ENCODE measurements around the gene ARL15. TPM values are rescaled to one million over a fixed set of nuclear protein-coding genes. Genes with fewer than 3 reads are reported as not detected.

Gene ARL15
- total and polyA plus RNA-seq, 7 donors = 11.7 to 30.7 (median 16.6) TPM

- Histone ChIP-seq H3K4me1 (no peaks in the 10 kb centered on the region), H3K4me3 (no peak overlapping the region), H3K27me3 (no peaks in the 10 kb centered on the region), H3K27ac (no peak overlapping the region), H3K36me3 (no peaks in the 10 kb centered on the region), H3K9me3 (no peaks in the 10 kb centered on the region)
- DNase-seq = no peak
- TF ChIP-seq POLR2AphosphoS5 (IDR thresholded peaks at IDR 0.05) (no peak), POLR2A (IDR thresholded peaks at IDR 0.05) (no peak), CTCF (IDR thresholded peaks at IDR 0.05) (no peak), EP300 (IDR thresholded peaks at IDR 0.05) (no peak)
- 98% methylated on average over 1 of the region's 1 CpG for WGBS, 2 donors
- intact Hi-C loops (cut with DNase I) = no loop called here
Measured at GRCh38 chr5:53943938-53944337, 366.4 kb downstream of the ARL15 start.

GRCh38 chr5:53942724-53943123, 367.6 kb downstream of the ARL15 start:
- no peak for TF ChIP-seq POLR2A (IDR thresholded peaks at IDR 0.05)
- H3K36me3 ChIP-seq = no peaks in the 10 kb centered on the region
- H3K4me3 ChIP-seq = no peak overlapping the region
- no peak for DNase-seq
- no peaks in the 10 kb centered on the region for H3K4me1 ChIP-seq
- intact Hi-C loops (cut with DNase I) = no loop called here
- WGBS, 2 donors = 91 to 94% methylated on average over 6 of the region's 6 CpGs
- no peaks in the 10 kb centered on the region for H3K9me3 ChIP-seq
- H3K27me3 ChIP-seq = no peaks in the 10 kb centered on the region
- no peak overlapping the region for H3K27ac ChIP-seq

DNA sequence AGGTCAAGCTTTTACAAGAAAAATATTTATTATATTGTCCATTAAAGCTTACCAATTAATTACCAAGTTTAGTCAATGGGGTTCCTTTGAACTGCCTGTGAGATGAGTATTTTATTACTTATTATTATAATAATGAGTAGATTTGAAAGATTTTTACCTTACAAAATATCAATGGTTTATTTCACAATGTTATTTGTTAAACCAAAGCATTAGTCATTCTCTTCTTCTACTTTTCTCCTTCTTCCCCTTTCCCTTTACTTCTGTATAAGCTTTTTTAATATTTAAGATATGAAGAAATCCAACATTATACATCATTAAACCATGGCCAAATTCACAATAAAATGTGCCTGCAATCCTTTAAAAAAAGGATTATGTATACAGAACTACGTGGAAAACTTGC, 369.5 kb downstream of the ARL15 start:
- intact Hi-C loops (cut with DNase I) = no loop called here
- WGBS, 2 donors = 91 to 94% methylated on average over 1 of the region's 1 CpG
- H3K9me3 ChIP-seq = no peaks in the 10 kb centered on the region
- TF ChIP-seq POLR2A (IDR thresholded peaks at IDR 0.05) (no peak), CTCF (IDR thresholded peaks at IDR 0.05) (no peak), POLR2AphosphoS5 (IDR thresholded peaks at IDR 0.05) (no peak), EP300 (IDR thresholded peaks at IDR 0.05) (no peak)
- DNase-seq = no peak
- no peaks in the 10 kb centered on the region for H3K4me1 ChIP-seq
- no peaks in the 10 kb centered on the region for H3K36me3 ChIP-seq
- H3K27ac ChIP-seq = no peak overlapping the region
- no peaks in the 10 kb centered on the region for H3K27me3 ChIP-seq
- H3K4me3 ChIP-seq = no peak overlapping the region

DNA sequence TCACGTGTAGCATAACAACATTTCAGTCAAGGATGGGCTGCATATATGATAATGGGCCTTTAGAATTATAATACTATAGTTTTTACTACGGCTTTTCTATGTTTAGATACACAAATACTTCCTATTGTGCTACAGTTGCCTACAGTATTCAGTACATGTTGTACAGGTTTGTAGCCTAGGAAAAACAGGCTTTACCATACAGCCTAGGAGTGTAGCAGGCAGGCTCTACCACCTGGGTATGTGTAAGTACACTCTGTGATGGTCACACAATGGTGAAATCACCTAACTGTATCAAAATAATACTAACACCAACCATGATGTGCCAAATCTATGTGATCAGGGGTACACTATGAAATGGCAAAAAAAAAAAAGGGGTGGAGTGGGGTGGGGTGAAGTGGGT, 372.9 kb downstream of the ARL15 start:
- Histone ChIP-seq H3K4me3 (no peak overlapping the region), H3K9me3 (no peaks in the 10 kb centered on the region), H3K27me3 (no peaks in the 10 kb centered on the region), H3K36me3 (no peaks in the 10 kb centered on the region), H3K27ac (no peak overlapping the region), H3K4me1 (peaks cover 0 to 14% (median 10%) of the 10 kb centered on the region in 4 donors)
- intact Hi-C loops (cut with DNase I) = no loop called here
- TF ChIP-seq EP300 (IDR thresholded peaks at IDR 0.05) (no peak), CTCF (IDR thresholded peaks at IDR 0.05) (no peak), POLR2A (IDR thresholded peaks at IDR 0.05) (no peak), POLR2AphosphoS5 (IDR thresholded peaks at IDR 0.05) (no peak)
- WGBS, 2 donors = 88 to 93% methylated on average over 2 of the region's 2 CpGs
- no peak for DNase-seq

DNA sequence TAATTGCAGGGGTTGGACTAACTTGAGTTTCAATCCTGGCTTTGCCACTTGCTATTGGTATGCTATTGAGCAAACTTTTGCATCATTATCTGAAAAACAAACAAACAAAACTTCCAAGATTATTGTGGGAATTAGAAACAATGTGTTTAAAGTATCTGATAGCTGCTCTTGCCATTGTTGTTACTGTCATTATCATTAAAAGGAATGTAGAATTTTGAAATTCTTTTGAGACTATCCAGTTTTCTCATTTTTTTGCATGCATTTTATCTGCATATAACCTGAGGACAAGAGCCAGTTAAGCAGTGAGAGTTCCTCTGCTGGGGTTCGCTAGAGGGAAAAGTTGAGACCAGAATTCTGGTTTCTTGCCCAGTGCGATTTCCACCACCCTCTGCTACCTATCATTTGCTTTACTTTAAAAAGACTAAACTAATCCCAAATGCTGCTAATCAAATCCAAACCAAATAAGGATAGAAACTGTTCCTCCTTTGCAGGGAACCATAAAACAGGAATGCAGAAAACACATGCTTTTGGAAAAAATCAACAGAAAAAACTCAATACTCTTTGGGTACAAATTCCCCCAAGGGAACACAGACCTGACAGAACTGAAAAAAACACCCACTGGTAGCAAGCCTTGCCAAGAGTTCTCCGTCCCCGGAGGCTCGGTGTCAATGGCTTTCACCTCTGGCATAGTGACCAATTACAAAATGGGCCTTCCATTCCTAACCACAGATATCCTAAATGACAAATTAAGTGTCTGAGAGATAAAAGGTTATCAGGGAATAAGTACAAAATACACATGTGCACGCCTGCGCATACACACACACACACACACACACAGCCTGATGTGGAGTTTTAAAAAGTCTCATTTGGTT, 373.7 kb downstream of the ARL15 start:
- no peak for DNase-seq
- Histone ChIP-seq H3K9me3 (no peaks in the 10 kb centered on the region), H3K36me3 (no peaks in the 10 kb centered on the region), H3K27me3 (no peaks in the 10 kb centered on the region), H3K4me1 (peaks cover 0 to 14% (median 10%) of the 10 kb centered on the region in 4 donors), H3K27ac (no peak overlapping the region), H3K4me3 (no peak overlapping the region)
- TF ChIP-seq POLR2A (IDR thresholded peaks at IDR 0.05) = no peak
- no peak for TF ChIP-seq CTCF (IDR thresholded peaks at IDR 0.05)
- TF ChIP-seq POLR2AphosphoS5 (IDR thresholded peaks at IDR 0.05) = no peak
- WGBS, 2 donors = 85 to 93% methylated on average over 7 of the region's 7 CpGs
- intact Hi-C loops (cut with DNase I) = no loop called here

Measured in sigmoid colon (tissue), 7 donors.